Mucosa of stomach (tissue), 1 donor: ENCODE data around the gene PMEPA1.

Experiments used
- H3K27me3 ChIP-seq: one replicate; pipeline ENCODE4 v1.7.0; 2013; ENCODE audit warnings: mild to moderate bottlenecking, low read length; ENCODE audit not compliant: control insufficient read depth, insufficient read depth
- H3K36me3 ChIP-seq: one replicate; pipeline ENCODE4 v1.7.0; 2013; ENCODE audit warnings: low read length; ENCODE audit not compliant: control insufficient read depth, insufficient read depth
- H3K4me1 ChIP-seq: one replicate; pipeline ENCODE4 v1.7.0; 2013; ENCODE audit warnings: mild to moderate bottlenecking, low read length; ENCODE audit not compliant: control insufficient read depth, insufficient read depth
- H3K4me3 ChIP-seq: one replicate; pipeline ENCODE4 v1.7.0; 2013; ENCODE audit warnings: low read length
- H3K9ac ChIP-seq: one replicate; pipeline ENCODE4 v1.7.0; 2013; ENCODE audit warnings: mild to moderate bottlenecking, low read length, moderate library complexity
- H3K9me3 ChIP-seq: one replicate; pipeline ENCODE4 v1.7.0; 2013; ENCODE audit warnings: mild to moderate bottlenecking, low read length, moderate library complexity; ENCODE audit not compliant: control insufficient read depth
- donor health status: Pancreatic carcinoma.

Gene PMEPA1

DNA sequence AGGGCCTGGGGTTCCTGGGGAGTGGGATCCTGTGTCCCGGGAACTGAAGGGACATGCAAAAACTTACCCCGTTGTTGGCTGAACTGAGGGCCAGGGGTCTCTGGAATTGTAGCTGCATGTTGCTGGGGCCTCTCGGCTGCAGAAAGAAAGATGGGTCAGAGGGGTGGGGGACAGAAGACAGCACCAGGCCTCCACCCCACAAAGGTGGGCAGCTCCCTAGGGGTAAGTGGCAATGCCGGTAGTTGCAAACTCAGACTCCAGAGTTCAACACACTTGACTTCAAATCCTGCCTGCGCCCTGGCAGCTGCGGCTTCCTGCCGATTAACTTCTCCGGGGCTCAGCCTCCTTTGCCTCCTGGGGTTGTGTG, 94.4 kb downstream of the PMEPA1 start:
- H3K4me1 ChIP-seq, result peaks cover 7% of the 10 kb centered on the region
- H3K9ac ChIP-seq, result no peak overlapping the region
- peaks cover 7% of the 10 kb centered on the region for H3K27me3 ChIP-seq
- H3K9me3 ChIP-seq, result no peaks in the 10 kb centered on the region
- no peak overlapping the region for H3K4me3 ChIP-seq
- no peaks in the 10 kb centered on the region for H3K36me3 ChIP-seq

DNA sequence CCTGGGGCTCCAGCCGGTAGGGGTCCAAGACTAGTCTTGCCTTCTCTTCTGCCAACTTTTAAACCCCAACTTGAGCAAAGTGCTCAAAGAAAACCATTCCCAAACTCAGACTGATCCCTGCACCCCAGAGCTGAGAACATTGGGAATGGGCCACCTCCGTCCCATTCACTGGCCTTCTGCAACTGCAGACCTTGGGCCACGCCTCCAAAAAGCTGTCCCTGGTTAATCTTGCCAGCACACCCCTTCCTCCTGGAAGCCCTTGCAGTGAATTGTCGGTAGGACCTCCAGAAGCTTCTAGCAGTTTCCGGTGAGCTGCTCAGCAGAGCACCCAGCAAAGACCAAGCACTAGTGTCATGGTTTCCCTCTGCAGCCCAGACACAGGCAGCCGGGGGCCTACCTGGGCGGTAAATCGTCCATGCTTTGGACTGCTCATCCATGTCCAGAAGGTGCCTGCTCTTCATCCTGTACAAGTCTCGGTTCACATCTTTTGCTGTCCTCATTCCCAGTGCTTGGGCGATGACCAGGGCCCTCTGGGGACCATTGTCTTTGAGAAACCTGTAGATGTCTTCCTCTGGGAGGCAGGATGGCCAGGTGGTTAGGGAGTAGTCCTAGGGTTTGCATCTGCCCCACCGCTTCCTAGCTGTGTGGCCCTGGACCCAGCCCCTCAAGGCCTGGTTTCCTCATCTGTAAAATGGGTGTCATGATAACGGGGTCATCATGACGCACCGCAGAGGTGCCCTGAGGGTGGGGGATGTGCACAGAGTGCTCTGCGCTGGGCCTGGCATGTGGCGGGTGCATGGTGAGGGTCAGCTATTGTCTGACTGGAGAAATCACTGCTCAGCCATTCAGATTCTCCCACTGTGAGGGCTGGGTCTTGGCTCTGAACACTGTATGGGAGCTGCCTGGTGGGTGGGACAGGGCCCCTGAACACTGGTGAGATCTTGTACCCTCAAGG, 95.0 kb downstream of the PMEPA1 start:
- peaks cover 13% of the 10 kb centered on the region for H3K27me3 ChIP-seq
- no peaks in the 10 kb centered on the region for H3K36me3 ChIP-seq
- H3K4me1 ChIP-seq, result peaks cover 7% of the 10 kb centered on the region
- no peak overlapping the region for H3K4me3 ChIP-seq
- no peaks in the 10 kb centered on the region for H3K9me3 ChIP-seq
- H3K9ac ChIP-seq, result no peak overlapping the region

DNA sequence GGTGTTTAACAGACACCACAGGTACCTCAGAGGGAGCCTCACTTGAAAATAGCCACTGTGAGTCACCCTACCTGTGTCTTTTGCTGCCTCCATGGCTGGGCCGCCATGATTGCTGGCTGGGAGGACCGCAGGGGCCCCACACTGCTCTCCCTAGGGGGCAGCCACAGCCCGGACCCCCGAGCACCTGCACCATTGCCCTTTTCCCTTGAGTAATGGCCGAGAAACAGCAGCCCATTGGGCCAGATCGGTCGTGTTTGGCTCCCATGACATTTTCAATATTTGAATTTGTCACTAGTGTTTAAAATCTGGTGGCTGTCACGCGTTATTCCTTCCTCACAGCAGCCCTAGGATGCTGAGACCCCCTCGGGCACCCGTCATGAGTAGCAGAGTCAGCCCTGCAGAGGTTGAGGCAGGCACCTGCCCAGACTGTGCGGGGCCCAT, 96.3 kb downstream of the PMEPA1 start:
- peaks cover 22% of the 10 kb centered on the region for H3K27me3 ChIP-seq
- no peaks in the 10 kb centered on the region for H3K9me3 ChIP-seq
- H3K36me3 ChIP-seq, result no peaks in the 10 kb centered on the region
- no peak overlapping the region for H3K4me3 ChIP-seq
- H3K4me1 ChIP-seq, result peaks cover 7% of the 10 kb centered on the region
- H3K9ac ChIP-seq, result no peak overlapping the region

DNA sequence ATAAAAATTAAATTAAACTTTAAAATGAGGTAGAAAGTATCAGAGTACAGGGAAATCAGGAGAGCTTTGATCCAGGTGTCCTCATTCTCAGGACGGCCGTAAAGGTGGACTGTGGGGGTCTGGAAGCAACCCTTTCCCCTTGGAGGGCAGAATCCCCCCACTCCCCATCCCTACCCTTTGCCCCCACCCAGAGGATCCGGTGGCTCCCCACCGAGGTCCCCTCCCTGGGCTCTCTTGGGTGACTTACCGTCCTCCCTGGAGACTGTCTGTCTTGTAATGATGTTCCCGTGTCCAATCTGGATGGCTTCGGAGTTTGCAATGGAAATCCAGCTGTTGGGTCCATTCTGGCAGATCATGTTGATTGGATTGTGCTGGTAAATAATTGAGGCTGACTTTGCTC, 96.9 kb downstream of the PMEPA1 start:
- H3K9ac ChIP-seq, result no peak overlapping the region
- H3K4me1 ChIP-seq, result peaks cover 2% of the 10 kb centered on the region
- no peaks in the 10 kb centered on the region for H3K36me3 ChIP-seq
- peaks cover 22% of the 10 kb centered on the region for H3K27me3 ChIP-seq
- no peak overlapping the region for H3K4me3 ChIP-seq
- no peaks in the 10 kb centered on the region for H3K9me3 ChIP-seq

DNA sequence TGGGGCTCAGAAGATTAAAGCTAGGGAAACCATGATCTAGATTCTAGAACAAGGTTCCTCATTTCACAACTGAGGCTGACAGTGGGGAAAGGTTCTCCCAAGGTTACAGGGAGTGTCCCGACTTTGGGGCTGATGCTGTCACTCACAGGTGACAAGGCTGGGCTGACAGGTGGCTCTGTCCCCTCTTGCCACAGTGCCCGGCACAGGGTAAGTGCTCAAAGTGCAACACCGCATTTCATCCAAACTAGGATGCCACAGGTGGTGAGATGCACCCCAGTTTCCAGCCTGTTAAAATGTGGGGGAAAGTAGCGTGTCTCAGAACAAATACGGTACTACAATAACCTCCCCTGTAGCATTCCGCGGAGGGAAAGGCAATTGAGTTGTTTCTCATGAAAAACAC, 97.4 kb downstream of the PMEPA1 start:
- Histone ChIP-seq H3K4me1 (no peaks in the 10 kb centered on the region), H3K27me3 (peaks cover 22% of the 10 kb centered on the region), H3K36me3 (no peaks in the 10 kb centered on the region), H3K4me3 (no peak overlapping the region), H3K9me3 (no peaks in the 10 kb centered on the region), H3K9ac (no peak overlapping the region)

DNA sequence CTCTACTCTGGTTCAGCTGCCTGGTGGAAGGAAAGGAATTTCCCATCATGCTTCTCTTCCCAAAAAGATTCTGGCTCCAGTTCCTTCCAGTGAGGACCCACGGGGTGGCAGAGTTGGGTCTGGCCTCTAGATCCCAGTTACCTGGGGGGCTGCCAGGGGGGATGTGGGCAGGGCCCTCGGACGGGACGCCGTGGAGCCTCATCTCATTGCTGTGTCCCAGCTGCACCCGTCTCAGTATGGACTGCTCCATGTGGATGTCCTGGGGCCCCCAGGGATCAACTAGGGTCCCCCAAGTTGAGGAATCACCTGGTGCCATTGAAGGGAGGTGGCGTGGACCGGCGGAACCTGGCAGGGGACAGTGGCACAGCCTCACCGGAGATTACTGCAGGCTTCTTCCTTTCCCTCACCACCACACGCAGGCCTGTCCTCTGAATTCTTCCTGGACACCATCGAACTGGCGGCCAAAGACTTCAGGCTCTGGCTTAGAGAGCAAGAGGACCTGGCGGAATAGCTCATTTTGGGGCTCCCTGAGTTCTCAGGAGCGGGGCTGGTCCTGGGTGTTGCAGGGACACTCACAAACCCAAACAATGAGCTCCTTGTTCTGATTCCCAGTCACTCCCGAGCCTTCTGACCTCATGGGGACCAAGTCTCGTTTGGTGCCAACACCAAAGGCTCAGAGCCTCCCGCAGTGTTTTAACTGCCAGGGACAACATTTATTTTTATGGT, 98.1 kb downstream of the PMEPA1 start:
- H3K9ac ChIP-seq, result no peak overlapping the region
- H3K36me3 ChIP-seq, result no peaks in the 10 kb centered on the region
- peaks cover 19% of the 10 kb centered on the region for H3K27me3 ChIP-seq
- no peaks in the 10 kb centered on the region for H3K9me3 ChIP-seq
- no peaks in the 10 kb centered on the region for H3K4me1 ChIP-seq
- H3K4me3 ChIP-seq, result no peak overlapping the region

DNA sequence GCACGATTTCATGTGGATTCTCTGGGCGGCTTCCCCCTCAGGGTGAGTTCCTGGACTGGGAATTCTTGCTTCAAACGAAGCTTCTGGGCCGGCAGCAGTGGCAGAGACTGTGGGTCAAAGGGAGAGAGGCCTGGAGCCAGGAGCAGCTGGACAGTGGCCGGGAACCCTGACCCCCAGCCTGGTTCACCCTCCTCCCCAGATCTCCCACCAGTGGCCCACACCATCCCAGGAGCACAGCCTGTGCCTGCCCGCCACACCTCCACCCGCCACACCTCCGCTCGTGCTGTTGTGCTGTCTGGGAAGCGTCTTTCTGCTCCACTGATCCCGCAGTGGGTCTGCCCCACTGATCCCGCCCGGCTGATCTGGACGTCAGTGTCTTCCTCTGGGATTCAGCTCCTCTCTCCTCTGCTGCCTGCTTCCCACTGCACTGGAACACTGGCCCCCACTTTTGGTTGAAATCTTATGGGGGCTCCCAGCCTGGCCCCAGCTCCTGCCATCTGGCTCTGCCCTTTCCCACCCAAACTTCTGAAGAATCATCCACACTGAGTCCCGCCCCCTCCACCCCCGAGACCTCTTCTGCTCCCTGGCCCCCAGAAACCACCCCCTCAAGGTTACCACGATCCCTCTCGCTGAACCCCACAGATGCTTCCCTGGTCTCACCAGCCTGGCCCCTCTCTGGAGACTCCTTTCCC, 99.4 kb downstream of the PMEPA1 start:
- H3K4me1 ChIP-seq, result no peaks in the 10 kb centered on the region
- peaks cover 15% of the 10 kb centered on the region for H3K27me3 ChIP-seq
- H3K9me3 ChIP-seq, result no peaks in the 10 kb centered on the region
- no peak overlapping the region for H3K9ac ChIP-seq
- H3K4me3 ChIP-seq, result no peak overlapping the region
- H3K36me3 ChIP-seq, result no peaks in the 10 kb centered on the region

DNA sequence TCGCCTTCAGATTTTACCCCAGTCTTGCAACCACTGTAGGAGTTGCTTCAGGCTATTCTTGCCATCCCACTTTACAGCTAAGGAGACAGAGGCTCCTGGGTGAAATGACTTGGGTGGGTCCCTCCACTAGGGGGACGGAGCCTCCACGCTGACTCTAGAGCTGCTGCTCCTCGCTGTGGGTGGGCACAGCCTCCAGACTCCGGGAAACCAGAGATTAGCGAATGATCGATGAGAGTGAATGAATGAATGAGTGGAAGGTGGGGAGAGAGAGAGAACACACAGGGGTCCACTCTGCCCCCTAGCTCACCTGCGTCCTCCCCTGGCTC, 100.0 kb downstream of the PMEPA1 start:
- H3K9ac ChIP-seq, result no peak overlapping the region
- H3K4me3 ChIP-seq, result no peak overlapping the region
- no peaks in the 10 kb centered on the region for H3K4me1 ChIP-seq
- peaks cover 15% of the 10 kb centered on the region for H3K27me3 ChIP-seq
- H3K36me3 ChIP-seq, result no peaks in the 10 kb centered on the region
- no peaks in the 10 kb centered on the region for H3K9me3 ChIP-seq

DNA sequence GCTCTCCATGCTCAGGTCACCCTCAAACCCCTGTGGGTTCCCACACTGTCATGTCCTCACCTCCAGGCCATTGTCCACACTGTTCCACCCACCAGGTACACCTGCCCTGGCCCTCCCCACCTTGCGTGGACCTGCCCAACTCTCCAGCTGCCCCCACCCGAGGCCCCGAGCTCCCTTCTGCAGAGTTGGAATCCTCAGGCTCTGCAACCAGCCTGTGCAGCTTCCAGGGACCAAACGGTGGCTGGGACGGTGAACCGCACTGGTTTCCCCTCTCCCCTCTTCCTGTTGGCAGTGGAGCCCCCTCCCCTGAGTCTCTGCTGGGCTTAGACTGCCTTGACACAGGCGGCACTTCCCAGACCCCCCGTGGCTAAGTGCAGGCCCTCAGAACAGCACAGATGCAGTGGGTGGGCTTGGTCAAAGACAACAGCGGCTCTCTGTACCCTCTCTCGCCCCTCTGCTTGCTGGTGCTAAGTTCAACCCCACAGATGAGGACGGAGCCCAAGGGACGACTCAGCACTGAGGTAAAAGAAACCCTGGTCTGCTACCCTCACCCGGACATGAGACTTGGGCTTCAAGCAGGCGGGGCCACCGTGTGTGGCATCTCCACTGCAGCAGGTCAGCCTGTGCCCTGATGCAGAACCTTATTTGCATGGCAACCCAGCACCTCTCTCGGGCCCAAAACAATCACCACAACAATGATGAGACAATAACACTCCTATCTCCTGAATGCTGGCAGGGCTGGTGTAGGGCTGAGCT, 100.6 kb downstream of the PMEPA1 start:
- Histone ChIP-seq H3K9ac (no peak overlapping the region), H3K27me3 (peaks cover 15% of the 10 kb centered on the region), H3K4me1 (no peaks in the 10 kb centered on the region), H3K9me3 (no peaks in the 10 kb centered on the region), H3K4me3 (no peak overlapping the region), H3K36me3 (no peaks in the 10 kb centered on the region)

DNA sequence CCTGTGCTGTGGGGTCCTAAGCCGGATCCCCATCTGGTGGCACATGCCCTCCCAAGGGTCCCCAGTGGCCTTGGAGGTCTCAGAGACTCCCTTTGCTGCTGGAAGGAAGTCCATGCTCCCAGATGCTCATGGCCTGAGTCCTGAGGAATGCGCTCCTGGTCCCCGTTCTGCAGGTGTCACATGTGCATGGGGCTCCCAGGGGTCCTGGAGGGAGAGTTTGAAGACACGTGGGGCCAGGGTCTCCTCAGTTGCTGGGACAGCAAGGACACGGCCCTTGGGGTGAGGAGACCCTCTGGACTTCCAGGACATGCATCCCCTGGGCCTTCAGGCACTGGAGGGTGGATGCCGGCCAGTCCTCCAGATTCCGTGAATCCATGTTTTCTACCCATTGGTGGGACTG, 101.3 kb downstream of the PMEPA1 start:
- Histone ChIP-seq H3K36me3 (no peaks in the 10 kb centered on the region), H3K4me3 (no peak overlapping the region), H3K9me3 (no peaks in the 10 kb centered on the region), H3K4me1 (no peaks in the 10 kb centered on the region), H3K27me3 (peaks cover 15% of the 10 kb centered on the region), H3K9ac (no peak overlapping the region)

DNA sequence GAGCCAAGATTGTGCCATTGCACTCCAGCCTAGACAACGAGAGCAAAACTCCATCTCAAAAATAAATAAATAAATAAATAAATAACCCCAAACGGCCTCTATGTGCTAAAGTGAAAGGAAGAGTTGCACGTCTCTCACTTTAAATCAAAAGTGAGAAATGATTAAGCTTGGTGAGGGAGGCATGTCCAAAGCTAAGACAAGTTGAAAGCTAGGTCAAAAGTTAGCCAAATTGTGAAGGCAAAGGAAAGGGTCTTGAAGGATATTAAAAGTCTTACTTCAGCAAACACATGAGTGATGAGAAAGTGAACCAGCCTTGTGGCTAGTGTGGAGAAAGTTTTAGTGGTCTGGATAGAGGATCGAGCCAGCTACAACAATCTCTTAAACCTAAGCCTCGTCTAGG, 103.9 kb downstream of the PMEPA1 start:
- no peaks in the 10 kb centered on the region for H3K4me1 ChIP-seq
- H3K9me3 ChIP-seq, result no peaks in the 10 kb centered on the region
- H3K36me3 ChIP-seq, result no peaks in the 10 kb centered on the region
- H3K27me3 ChIP-seq, result peaks cover 15% of the 10 kb centered on the region
- no peak overlapping the region for H3K9ac ChIP-seq
- no peak overlapping the region for H3K4me3 ChIP-seq
